Daoy (cell line): Measurements from ENCODE around the gene CTNNBIP1. TPM values are rescaled to one million over a fixed set of nuclear protein-coding genes. Genes with fewer than 3 reads are reported as not detected.

Experiments
- DNase-seq: peaks from one replicate; pipeline ENCODE4 v3.0.0-alpha.2; 2015; ENCODE audit warnings: low read depth
- total RNA-seq: library from RNA; depleted of rRNA; stranded (reverse); fragments of >200 nt; shearing (Covaris generic); gene quantifications from 2 replicates; pipeline ENCODE4 v1.2.3, GENCODE V29; 2014

CTNNBIP1 gene
- total RNA-seq, 1 experiment from 2014 or later = 17.0 TPM

DNA sequence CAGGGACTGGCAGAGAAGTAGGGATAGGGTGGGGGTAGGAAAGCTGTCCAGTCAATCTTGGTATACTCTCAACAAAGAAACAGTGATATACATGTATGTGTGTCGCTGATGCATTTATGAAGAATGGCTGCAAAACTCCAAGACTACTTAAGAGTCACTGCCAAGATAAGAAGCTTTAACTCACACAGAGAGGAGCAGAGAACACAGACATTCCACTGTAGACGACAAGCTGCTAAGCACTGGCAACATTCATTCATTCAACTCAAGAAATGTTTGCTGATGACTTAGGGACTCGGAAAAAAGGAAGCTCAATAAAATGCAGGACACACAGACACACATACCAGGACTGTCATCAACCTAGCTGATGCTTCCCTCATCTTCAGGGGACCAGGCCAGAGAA lies 5.5 kb downstream of the CTNNBIP1 start:
- no peak for DNase-seq

DNA sequence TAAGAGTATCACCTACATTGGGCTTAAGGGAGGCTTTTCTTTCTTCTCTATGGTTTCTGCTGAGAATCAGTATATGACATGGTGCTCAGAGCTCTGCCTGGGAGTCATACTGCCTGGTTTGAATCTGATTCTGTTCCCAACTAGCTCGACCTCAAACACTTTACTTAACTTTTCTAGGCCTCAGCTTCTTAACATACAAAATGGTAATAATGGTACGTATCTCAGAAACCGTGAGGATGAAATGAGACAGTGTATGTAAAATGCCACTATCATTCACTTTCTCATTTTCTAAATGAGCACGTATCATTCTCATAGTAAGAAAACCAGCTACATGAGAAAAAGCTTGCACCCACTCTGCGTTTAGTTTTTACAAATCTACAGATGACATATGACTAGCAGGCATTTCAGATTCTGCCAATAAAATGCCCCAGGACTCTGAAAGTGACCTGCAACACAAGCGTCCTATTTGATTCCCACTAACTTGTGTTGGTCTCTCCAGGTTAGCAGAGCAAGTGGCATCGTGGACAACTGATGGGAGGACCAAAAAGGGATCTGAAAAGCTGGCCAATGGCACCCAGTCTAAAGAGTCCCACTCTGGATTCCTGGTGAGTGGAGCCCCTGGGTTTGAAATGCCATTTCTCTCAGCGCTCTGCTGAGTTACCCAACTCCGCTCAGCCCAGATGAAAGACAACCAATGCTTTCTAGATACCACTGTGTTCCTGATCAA lies 6.1 kb downstream of the CTNNBIP1 start:
- DNase-seq = no peak

GRCh38 chr1:9902060-9902452 lies 8.0 kb downstream of the CTNNBIP1 start:
- no peak for DNase-seq

DNA sequence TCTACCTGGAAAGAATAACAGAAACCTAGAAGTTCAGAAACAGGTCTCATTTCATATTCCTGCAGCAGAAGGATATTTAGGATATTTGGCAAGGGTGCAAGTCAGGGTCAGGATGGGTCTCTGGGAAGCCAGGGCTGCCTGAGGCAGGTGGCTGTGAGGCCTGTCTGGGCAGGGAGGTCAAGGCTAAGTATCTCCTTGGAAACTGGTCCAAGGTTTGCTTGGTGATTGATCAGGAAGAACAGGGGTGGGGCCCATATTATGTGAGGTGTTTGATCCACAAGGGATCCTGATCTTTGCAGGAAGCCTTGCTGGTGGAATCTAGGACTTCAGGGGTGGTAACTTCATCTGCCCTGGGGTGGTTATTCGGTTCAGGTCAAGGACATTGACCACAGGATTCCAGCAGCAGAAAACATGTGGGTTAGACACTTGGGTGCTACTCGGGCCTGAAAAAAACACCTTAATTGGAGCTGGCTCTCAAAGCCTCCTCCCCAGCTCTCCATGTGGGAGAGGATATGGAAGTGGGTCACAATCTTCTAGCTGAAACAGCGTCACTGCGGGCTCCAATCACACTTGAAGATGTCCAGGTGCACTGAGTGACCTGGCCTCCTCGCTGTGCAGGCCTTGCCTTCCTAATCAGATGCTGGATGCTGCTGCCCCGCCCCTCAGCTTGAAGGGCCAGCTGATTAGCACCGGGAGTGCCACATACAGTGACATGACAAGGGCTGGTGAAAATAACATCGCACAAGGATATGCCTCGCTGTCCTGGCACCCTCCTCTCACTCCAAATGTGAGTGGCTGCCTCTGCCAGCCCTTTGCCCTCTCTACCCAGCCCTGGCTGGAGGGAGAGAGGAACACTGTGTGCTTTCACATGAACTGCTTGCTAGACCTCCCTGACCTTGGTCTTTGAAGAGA lies 8.7 kb downstream of the CTNNBIP1 start:
- no peak for DNase-seq

- no peak for DNase-seq
Measured at GRCh38 chr1:9900142-9901043, 9.7 kb downstream of the CTNNBIP1 start.

DNA sequence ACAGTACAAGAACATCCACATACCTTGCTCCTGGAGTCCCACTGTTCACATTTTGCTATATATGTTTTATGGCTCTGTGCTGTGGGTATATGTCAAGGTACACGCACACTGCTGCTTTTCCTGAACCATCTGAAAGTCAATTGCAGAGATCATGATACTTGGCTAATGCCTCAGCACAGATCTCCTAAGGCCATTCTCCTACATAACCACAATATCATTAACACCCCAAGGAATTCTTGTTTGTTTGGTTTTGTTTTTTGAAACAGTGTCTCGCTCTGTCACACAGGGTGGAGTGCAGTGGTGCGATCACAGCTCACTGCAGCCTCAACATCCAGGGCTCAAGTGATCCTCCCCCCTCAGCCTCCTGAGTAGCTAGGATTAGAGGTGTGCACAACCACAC lies 16.0 kb downstream of the CTNNBIP1 start:
- DNase-seq = no peak

- peak; percentile 90 for DNase-seq
Measured at GRCh38 chr1:9892563-9893528, 17.2 kb downstream of the CTNNBIP1 start.

DNA sequence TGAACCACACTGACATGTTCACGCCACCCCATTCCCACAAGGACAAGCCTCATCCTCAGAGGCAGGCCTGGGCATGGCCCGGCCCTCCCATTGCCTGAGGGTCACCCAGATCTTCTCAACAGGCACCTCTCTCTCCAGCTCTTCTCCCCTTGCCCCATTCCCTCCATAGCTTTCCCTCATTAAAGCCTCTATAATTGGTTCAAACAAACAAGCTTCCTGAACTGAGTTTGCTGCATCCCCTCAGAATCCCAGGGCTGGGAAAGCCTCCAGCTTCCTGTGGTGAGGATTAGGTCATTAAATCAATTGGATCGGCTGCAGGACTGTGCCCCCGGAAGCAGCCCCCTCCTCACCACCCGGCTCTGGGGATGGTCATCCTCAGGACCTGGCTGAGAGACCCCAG lies 18.9 kb downstream of the CTNNBIP1 start:
- peak; percentile 52 for DNase-seq

- peak; percentile 89 for DNase-seq
Measured at GRCh38 chr1:9890224-9890731, 19.8 kb downstream of the CTNNBIP1 start.

- DNase-seq = no peak
Measured at GRCh38 chr1:9889411-9889810, 20.7 kb downstream of the CTNNBIP1 start.

- DNase-seq = no peak
Measured at GRCh38 chr1:9888886-9889285, 21.2 kb downstream of the CTNNBIP1 start.

DNA sequence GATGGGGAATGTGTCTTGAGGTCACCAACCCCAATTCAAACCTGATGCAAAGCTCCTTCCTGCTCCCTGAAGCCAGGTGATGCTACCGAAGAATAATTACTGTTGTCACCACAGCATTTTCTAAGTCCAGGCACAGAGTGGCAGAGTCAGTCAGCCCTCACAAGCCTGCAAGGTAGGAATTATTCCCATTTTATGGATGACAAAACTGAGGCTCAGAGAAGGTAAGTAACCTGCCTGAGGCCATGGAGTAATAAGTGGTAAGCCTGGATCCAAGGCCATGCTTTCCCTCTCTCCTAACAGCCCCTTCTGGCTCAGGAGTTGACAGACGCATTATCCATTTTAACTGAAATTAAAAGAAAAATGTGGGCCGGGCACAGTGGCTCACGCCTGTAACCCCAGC lies 23.0 kb downstream of the CTNNBIP1 start:
- no peak for DNase-seq

- DNase-seq = no peak
Measured at GRCh38 chr1:9886092-9886742, 23.9 kb downstream of the CTNNBIP1 start.

DNA sequence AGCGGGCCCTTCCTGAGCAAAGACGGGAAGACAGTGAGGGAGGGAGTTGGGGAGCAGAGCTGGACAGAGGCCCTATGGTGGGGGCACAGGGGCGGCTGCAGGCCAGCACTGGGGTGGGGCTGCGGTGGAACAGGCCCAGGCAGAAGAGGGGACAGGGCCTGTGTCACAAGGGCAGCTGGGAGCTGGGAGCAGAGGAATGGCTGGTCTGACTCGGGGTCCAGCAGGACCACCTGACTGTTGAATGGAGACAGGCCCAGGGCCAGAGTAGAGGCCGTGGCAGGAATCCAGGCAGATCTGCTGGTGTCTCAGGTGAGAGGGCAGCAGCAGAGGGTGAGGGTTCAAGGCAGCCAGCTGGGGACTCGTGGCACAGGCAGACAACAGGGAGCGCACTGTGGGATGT lies 25.3 kb downstream of the CTNNBIP1 start:
- no peak for DNase-seq

- DNase-seq = no peak
Measured at GRCh38 chr1:9883585-9884449, 26.3 kb downstream of the CTNNBIP1 start.

GRCh38 chr1:9882945-9883303 lies 27.1 kb downstream of the CTNNBIP1 start:
- DNase-seq = no peak

DNA sequence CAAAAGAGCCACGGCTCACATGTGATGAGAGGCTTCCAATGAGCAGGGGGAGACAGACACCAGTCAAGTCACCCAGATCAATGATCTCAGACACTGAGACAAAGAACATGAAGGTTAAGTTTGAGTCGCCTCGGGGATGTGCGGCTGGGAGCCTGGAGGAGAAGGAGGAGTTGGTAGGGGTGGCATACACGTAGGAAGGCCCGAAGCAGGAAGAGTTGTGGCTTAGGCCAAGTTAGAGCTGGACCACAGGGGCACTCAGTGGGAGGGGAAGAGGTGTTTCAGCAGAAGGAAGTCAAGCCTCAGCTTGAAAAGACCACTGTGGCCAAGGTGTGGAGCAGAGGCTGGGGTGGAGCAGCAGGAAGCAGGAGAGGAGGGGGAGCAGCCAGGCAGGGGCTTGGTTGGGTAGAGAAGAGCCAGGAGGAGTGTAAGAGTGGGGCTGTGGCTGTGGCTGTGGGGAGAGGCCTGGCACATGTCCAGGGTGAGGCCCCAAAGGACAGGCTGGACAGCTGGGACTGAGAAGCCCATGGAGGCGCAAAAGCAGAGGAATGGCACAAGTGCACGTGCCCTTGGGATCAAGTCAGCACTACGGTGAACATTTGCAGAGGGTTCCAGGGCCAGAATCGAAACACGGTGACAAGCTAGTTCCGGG lies 27.6 kb downstream of the CTNNBIP1 start:
- no peak for DNase-seq

- DNase-seq = peak; percentile 88
Measured at GRCh38 chr1:9881838-9882249, 28.2 kb downstream of the CTNNBIP1 start.

- DNase-seq = no peak
Measured at GRCh38 chr1:9878404-9878803, 31.7 kb downstream of the CTNNBIP1 start.
